ENCODE measurements around the gene TXNRD2. TPM values are rescaled to one million over a fixed set of nuclear protein-coding genes. Genes with fewer than 3 reads are reported as not detected.
"Not testable (repeated sequence)": the region's sequence is repeated elsewhere in the genome, so short reads cannot be mapped to it uniquely, and the experiment has no call there.

The TXNRD2 gene
- total and polyA plus RNA-seq, 10 of the 15 experiments (the other 5 are each of a cell fraction or from before 2014, with no cell fraction given): 1.6 to 26.0 (median 13.9) TPM

- TF ChIP-seq RUNX3 (IDR thresholded peaks at IDR 0.05; ENCODE audit: low read length) (peak; percentile 32; the same call in 1 of the 2 replicates), HCFC1 (IDR thresholded peaks at IDR 0.05; ENCODE audit: low read length) (no peak)
- TF ChIP-seq, protein P1, sequence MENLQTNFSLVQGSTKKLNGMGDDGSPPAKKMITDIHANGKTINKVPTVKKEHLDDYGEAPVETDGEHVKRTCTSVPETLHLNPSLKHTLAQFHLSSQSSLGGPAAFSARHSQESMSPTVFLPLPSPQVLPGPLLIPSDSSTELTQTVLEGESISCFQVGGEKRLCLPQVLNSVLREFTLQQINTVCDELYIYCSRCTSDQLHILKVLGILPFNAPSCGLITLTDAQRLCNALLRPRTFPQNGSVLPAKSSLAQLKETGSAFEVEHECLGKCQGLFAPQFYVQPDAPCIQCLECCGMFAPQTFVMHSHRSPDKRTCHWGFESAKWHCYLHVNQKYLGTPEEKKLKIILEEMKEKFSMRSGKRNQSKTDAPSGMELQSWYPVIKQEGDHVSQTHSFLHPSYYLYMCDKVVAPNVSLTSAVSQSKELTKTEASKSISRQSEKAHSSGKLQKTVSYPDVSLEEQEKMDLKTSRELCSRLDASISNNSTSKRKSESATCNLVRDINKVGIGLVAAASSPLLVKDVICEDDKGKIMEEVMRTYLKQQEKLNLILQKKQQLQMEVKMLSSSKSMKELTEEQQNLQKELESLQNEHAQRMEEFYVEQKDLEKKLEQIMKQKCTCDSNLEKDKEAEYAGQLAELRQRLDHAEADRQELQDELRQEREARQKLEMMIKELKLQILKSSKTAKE (IDR thresholded peaks at IDR 0.05; ENCODE audit: low read depth, poor library complexity, severe bottlenecking): peak; percentile 40
- Histone ChIP-seq H3K9ac (ENCODE audit: control insufficient read depth, insufficient read depth, low read length) (peak overlapping the region; percentile 27; the same call in 1 of the 2 replicates), H4K20me1 (ENCODE audit: control insufficient read depth, insufficient read depth) (no peaks in the 10 kb centered on the region), H2AFZ (ENCODE audit: control insufficient read depth, low read depth, low read length) (peak overlapping the region; percentile 12; the same call in 1 of the 2 replicates), H3K79me2 (ENCODE audit: control insufficient read depth, insufficient read depth, low read length) (no peaks in the 10 kb centered on the region), H3K4me3 (no peak overlapping the region), H3K4me2 (ENCODE audit: control insufficient read depth, insufficient read depth) (peak overlapping the region; percentile 17; the same call in 1 of the 2 replicates), H3K36me3 (ENCODE audit: control insufficient read depth in 2 of 2, insufficient read depth in 2 of 2, low read length in 1 of 2) (no peaks in the 10 kb centered on the region), H3K27ac (ENCODE audit: control insufficient read depth, insufficient read depth) (no peak overlapping the region), H3K27me3 (replicated peaks in 1 of 2; ENCODE audit: control insufficient read depth in 2 of 2, insufficient read depth in 2 of 2, low read length in 1 of 2) (no peaks in the 10 kb centered on the region), H3K9me3 (replicated peaks; ENCODE audit: control insufficient read depth, insufficient read depth, low read length) (no peaks in the 10 kb centered on the region), H3K4me1 (ENCODE audit: control insufficient read depth, insufficient read depth, low read length) (peaks cover 6% of the 10 kb centered on the region)
- intact Hi-C loops (cut with micrococcal nuclease; ENCODE audit: unreplicated experiment) (no loop called here), in situ Hi-C loops (cut with MboI) (no loop called here)
- CTCF ChIA-PET: interaction anchor here (0.8 to 1.9 kb wide), 4 partner anchors 23 to 78 kb away, joined by 3 to 5 read pairs (median 3); no protein-coding TSS in a partner anchor
- no TSS peak for BruUV-seq (replicated peaks)
- ATAC-seq (peak; percentile 45; the same call in 2 of the 3 replicates), FAIRE-seq (peak; percentile 54), DNase-seq (ENCODE audit: low read depth, low spot score) (no peak)
- SMC1A ChIA-PET (ENCODE audit: uncharacterized antibody, unreplicated experiment): interaction anchor here (1.2 to 1.5 kb wide), 3 partner anchors 19 to 59 kb away, joined by 3 to 6 read pairs (median 3); no protein-coding TSS in a partner anchor
- RAD21 ChIA-PET (ENCODE audit: unreplicated experiment): interaction anchor here (1.1 to 1.2 kb wide), 2 partner anchors 60 to 77 kb away, joined by 3 read pairs; no protein-coding TSS in a partner anchor
- POLR2A ChIA-PET: no interaction called here
- WGBS (ENCODE audit: insufficient coverage, insufficient replicate concordance, low lambda C conversion rate, missing lambda C conversion rate): 18% methylated on average over 7 of the region's 7 CpGs
These were observed 109.0 kb downstream of the TXNRD2 start for GRCh38 chr22:19832476-19833108.

GRCh38 chr22:19831979-19832378 is 109.6 kb downstream of the TXNRD2 start:
- DNase-seq (ENCODE audit: low read depth, low spot score); FAIRE-seq; H3K9ac ChIP-seq (ENCODE audit: control insufficient read depth, insufficient read depth, low read length); H3K36me3 ChIP-seq (ENCODE audit: control insufficient read depth in 2 of 2, insufficient read depth in 2 of 2, low read length in 1 of 2); H2AFZ ChIP-seq (ENCODE audit: control insufficient read depth, low read depth, low read length); H3K9me3 ChIP-seq (replicated peaks; ENCODE audit: control insufficient read depth, insufficient read depth, low read length); H3K4me2 ChIP-seq (ENCODE audit: control insufficient read depth, insufficient read depth); H3K79me2 ChIP-seq (ENCODE audit: control insufficient read depth, insufficient read depth, low read length); H3K4me3 ChIP-seq; H4K20me1 ChIP-seq (ENCODE audit: control insufficient read depth, insufficient read depth); ATAC-seq; intact Hi-C loops (cut with micrococcal nuclease; ENCODE audit: unreplicated experiment); BruUV-seq (replicated peaks); H3K4me1 ChIP-seq (ENCODE audit: control insufficient read depth, insufficient read depth, low read length); H3K27ac ChIP-seq (ENCODE audit: control insufficient read depth, insufficient read depth); H3K27me3 ChIP-seq (replicated peaks in 1 of 2; ENCODE audit: control insufficient read depth in 2 of 2, insufficient read depth in 2 of 2, low read length in 1 of 2); in situ Hi-C loops (cut with MboI): not testable (repeated sequence)
- SMC1A ChIA-PET (ENCODE audit: uncharacterized antibody, unreplicated experiment): interaction anchor here (1.2 to 1.5 kb wide), 3 partner anchors 19 to 59 kb away, joined by 3 to 6 read pairs (median 3); no protein-coding TSS in a partner anchor
- CTCF ChIA-PET: interaction anchor here (0.7 to 1.9 kb wide), 5 partner anchors 10 to 102 kb away, joined by 3 to 5 read pairs (median 5); no protein-coding TSS in a partner anchor
- WGBS (ENCODE audit: insufficient coverage, insufficient replicate concordance, low lambda C conversion rate, missing lambda C conversion rate): 100% methylated on average over 3 of the region's 3 CpGs
- POLR2A ChIA-PET: interaction anchor here (0.6 kb wide), 1 partner anchor 52 kb away, joined by 4 read pairs; no protein-coding TSS in a partner anchor
- RAD21 ChIA-PET (ENCODE audit: unreplicated experiment): interaction anchor here (1.1 kb wide), 1 partner anchor 59 kb away, joined by 3 read pairs; no protein-coding TSS in a partner anchor
